Activated T-cell treated with anti-CD3 and anti-CD28 coated beads, Interleukin-2, amount 50 U/mL, for 24 hours (primary cell): ENCODE results near the gene EPN2.

Source experiments
- DNase-seq: peaks from one replicate; pipeline ENCODE4 v3.0.0-alpha.2; 2020
- H3K27ac Mint-ChIP-seq: 2 replicates; pipeline ENCODE4 v1.8.0; 2020; ENCODE audit warnings: mild to moderate bottlenecking, mixed read lengths
- H3K27me3 Mint-ChIP-seq: 2 replicates; pipeline ENCODE4 v1.8.0; 2020; ENCODE audit warnings: mixed read lengths
- H3K36me3 Mint-ChIP-seq: 2 replicates; pipeline ENCODE4 v1.8.0; 2020; ENCODE audit warnings: low read depth, mixed read lengths
- H3K4me1 Mint-ChIP-seq: 2 replicates; pipeline ENCODE4 v1.8.0; 2020; ENCODE audit warnings: low read depth, mixed read lengths
- H3K4me3 Mint-ChIP-seq: 2 replicates; pipeline ENCODE4 v1.8.0; 2020; ENCODE audit warnings: mild to moderate bottlenecking, moderate library complexity, mixed read lengths
- H3K9me3 Mint-ChIP-seq: 2 replicates; pipeline ENCODE4 v1.8.0; 2020; ENCODE audit warnings: mixed read lengths

EPN2 gene

DNA sequence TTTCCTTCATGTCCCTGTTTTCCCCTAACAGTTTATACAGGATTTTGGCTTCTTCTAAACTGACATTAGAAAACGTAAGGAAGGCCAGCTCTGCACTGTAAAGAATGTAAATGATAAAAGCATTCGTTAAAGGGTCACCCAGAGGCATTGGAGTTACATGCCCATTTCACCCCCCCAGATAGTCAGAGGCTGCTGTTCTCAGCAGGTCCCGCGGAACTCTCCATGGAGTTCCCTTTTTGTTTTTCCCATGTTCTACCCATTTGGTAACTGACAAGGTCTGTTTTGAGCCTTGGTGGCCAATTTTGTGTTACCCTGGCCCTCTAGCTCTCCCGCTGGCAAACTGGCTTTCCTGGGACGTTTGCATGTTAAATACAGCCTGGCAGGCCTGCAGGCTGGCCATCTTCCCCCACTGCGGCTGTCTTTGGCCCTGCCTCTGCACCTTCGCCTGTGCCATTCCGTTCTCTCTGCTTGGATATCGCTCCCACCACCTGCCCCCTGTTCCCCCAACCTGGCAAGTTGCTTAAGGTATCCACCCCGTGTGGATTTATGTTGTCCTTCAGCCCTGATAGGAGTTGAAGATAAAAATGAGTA is 49.7 kb downstream of the EPN2 start:
- peaks cover 20% of the 10 kb centered on the region for H3K4me1 Mint-ChIP-seq
- no peaks in the 10 kb centered on the region for H3K9me3 Mint-ChIP-seq
- no peak for DNase-seq
- no peak overlapping the region for H3K27ac Mint-ChIP-seq
- no peak overlapping the region for H3K4me3 Mint-ChIP-seq
- peaks cover 4% of the 10 kb centered on the region for H3K36me3 Mint-ChIP-seq
- H3K27me3 Mint-ChIP-seq: peaks cover 15% of the 10 kb centered on the region

GRCh38 chr17:19287651-19288050 is 50.5 kb downstream of the EPN2 start:
- no peaks in the 10 kb centered on the region for H3K9me3 Mint-ChIP-seq
- H3K27ac Mint-ChIP-seq: no peak overlapping the region
- H3K4me1 Mint-ChIP-seq: peaks cover 23% of the 10 kb centered on the region
- peaks cover 19% of the 10 kb centered on the region for H3K27me3 Mint-ChIP-seq
- peaks cover 4% of the 10 kb centered on the region for H3K36me3 Mint-ChIP-seq
- H3K4me3 Mint-ChIP-seq: no peak overlapping the region
- DNase-seq: no peak

DNA sequence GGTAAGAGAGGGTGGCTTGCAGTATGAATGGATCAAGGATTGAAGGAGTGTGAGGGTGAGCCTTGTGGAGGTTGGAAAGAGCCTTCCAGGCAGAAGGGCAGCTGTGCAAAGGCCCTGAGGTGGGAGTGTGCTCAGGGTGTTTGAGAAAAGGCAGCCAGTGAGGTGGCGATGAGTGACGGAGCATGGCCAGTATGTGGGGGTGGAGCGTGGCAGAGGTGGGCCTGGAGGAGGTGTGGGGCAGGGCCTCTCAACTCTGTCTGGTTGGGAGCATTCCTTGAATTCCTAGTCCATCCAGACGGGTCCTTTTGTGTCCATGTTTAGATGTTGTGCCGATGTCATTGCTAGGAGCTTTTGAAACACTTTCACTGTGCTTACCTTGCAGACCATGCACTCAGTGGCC is 51.3 kb downstream of the EPN2 start:
- no peak overlapping the region for H3K4me3 Mint-ChIP-seq
- H3K27ac Mint-ChIP-seq: no peak overlapping the region
- H3K4me1 Mint-ChIP-seq: peaks cover 21% of the 10 kb centered on the region
- peaks cover 19% of the 10 kb centered on the region for H3K27me3 Mint-ChIP-seq
- no peaks in the 10 kb centered on the region for H3K36me3 Mint-ChIP-seq
- DNase-seq: no peak
- H3K9me3 Mint-ChIP-seq: no peaks in the 10 kb centered on the region

DNA sequence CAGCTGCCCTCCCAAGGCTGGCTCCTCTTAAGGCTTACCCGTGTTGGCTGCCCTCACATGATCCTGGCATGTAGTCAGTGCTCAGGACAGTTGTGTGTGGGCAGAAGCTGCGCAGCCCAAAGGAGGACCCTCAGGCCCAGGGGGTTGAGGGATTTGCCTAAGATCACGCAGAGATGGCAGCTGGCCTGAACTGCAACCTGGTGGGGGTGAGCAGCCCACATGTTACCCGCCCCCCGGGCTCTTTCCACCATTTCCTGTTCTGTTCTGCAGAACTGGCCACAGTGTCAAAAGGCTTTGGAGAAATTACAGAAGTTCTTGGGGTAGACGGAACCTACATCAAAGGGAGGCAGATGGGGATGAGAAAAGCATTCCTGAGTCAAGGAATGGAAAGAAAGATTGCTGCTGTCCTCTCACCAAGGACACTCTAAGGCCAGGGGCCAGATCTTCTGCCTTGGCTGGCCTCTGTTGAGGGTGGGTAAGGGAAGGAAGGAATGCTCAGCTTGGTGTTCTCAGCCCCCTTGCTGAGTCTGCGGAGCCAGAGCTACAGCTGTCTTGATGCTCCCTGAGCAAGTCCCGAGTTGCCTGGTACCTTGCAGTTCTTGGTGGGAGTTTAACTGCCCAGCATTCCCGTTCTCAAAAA is 53.0 kb downstream of the EPN2 start:
- H3K4me3 Mint-ChIP-seq: no peak overlapping the region
- H3K27ac Mint-ChIP-seq: no peak overlapping the region
- peaks cover 19% of the 10 kb centered on the region for H3K27me3 Mint-ChIP-seq
- no peaks in the 10 kb centered on the region for H3K36me3 Mint-ChIP-seq
- H3K9me3 Mint-ChIP-seq: no peaks in the 10 kb centered on the region
- no peak for DNase-seq
- peaks cover 5% of the 10 kb centered on the region for H3K4me1 Mint-ChIP-seq

GRCh38 chr17:19291646-19292376 is 54.6 kb downstream of the EPN2 start:
- Mint-ChIP-seq H3K4me3 (no peak overlapping the region), H3K9me3 (no peaks in the 10 kb centered on the region), H3K4me1 (peaks cover 5% of the 10 kb centered on the region), H3K36me3 (no peaks in the 10 kb centered on the region), H3K27ac (no peak overlapping the region), H3K27me3 (peaks cover 19% of the 10 kb centered on the region)
- DNase-seq: no peak

- no peaks in the 10 kb centered on the region for H3K36me3 Mint-ChIP-seq
- H3K27ac Mint-ChIP-seq: no peak overlapping the region
- H3K4me1 Mint-ChIP-seq: peaks cover 5% of the 10 kb centered on the region
- no peak for DNase-seq
- no peak overlapping the region for H3K4me3 Mint-ChIP-seq
- H3K9me3 Mint-ChIP-seq: no peaks in the 10 kb centered on the region
- H3K27me3 Mint-ChIP-seq: peaks cover 19% of the 10 kb centered on the region
Observed at GRCh38 chr17:19292377-19292711, 55.2 kb downstream of the EPN2 start.

DNA sequence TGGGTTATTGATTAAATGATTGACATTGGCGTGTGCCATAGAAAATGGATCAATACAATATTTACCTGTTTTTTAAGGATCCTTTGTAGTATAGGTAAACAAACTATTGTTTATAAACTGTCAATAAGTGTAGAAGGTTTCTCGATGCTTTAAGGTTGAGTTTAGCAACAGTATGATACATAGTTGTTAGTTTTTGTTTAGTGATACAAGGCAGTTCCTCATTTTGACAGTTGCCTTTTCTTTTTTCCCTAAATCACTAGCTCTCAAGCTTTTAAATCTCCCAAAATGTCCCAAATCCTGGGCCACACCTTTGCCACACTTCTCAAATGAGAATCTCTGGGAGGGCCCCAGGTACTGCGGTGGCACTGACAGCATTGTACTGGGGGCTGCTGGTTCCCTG is 57.3 kb downstream of the EPN2 start:
- Mint-ChIP-seq H3K4me3 (no peak overlapping the region), H3K27me3 (peaks cover 16% of the 10 kb centered on the region), H3K27ac (no peak overlapping the region), H3K4me1 (peaks cover 5% of the 10 kb centered on the region), H3K9me3 (no peaks in the 10 kb centered on the region), H3K36me3 (no peaks in the 10 kb centered on the region)
- DNase-seq: no peak

- Mint-ChIP-seq H3K36me3 (no peaks in the 10 kb centered on the region), H3K4me3 (no peak overlapping the region), H3K9me3 (no peaks in the 10 kb centered on the region), H3K4me1 (peaks cover 3% of the 10 kb centered on the region), H3K27ac (no peak overlapping the region), H3K27me3 (peaks cover 10% of the 10 kb centered on the region)
- no peak for DNase-seq
Observed at GRCh38 chr17:19295473-19296135, 58.4 kb downstream of the EPN2 start.

DNA sequence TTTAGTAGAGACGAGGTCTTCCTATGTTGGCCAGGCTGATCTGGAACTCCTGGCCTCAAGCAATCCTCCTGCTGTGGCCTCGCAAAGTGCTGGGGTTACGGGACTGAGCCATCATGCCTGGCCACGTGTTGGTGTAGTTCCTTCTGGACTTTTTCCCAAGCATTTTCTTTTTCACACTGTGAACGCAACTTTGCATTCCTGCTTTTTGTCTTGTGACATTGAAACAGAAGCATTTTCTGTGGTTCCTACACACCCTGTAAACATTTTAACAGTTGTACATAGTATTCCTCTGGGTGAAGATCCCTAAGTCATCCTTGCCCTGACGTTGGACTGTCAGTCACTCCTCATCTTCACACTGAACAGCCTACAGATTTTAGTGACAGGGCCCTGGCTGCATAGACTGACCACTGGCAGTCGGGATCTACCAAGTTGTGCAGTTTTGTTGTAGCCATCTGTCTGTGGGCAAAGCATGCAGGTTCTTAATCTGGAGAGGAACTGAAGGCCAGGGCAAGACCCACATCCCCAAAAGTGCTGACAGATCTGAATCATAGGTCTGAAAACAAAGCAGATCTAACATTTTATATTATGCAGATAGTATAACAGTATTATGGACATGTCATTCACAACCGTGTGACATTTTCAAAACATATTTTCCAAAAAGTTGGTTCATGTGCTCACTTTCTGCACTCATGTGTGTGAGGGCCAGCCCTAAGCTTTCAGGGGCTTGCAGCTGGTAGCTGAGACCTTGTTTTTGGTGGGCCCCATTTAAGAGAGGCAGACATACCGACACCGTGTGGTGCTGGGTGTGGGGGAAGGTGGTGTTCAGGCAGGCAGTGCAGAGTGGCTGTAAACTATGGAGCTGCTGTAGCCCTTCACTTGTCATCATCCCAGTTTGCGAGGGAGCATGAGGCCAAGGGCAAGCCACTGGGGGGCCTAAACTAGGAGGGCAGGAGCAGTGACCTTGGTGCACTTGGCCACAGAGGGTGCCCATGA is 59.9 kb downstream of the EPN2 start:
- Mint-ChIP-seq H3K9me3 (no peaks in the 10 kb centered on the region), H3K4me1 (peaks cover 3% of the 10 kb centered on the region), H3K27me3 (peaks cover 3% of the 10 kb centered on the region), H3K36me3 (no peaks in the 10 kb centered on the region), H3K27ac (no peak overlapping the region), H3K4me3 (no peak overlapping the region)
- no peak for DNase-seq

DNA sequence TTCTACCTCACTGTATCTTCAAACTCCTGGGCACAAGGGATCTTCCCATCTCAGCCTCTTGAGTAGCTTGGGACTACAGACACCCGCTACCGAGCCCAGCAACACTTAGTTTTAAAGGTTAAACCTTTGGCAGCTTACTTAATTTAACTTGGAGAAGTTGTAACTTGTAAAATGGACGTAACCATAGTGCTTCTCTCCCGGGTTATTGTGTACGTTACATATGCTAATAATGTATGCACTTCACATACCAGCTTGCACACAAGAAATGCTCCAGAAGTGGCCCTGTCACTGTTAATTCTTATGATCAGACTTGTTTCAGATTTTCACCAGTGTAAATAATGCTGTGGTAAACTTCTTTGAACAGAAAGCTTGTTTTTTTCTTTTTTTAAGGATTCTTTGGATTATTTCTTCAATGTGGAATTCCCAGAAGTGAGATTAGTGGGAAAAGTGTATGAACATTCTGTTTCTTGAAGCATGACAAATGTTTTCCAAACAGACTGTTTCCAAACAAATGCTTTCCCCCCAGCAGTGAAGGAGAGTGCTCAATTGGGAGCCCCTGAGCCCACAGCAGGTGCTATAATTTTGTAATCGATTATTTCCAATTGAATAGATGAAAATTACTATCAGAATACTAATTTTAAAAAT is 61.5 kb downstream of the EPN2 start:
- DNase-seq: no peak
- Mint-ChIP-seq H3K36me3 (no peaks in the 10 kb centered on the region), H3K27me3 (peaks cover 9% of the 10 kb centered on the region), H3K4me3 (no peak overlapping the region), H3K9me3 (no peaks in the 10 kb centered on the region), H3K27ac (no peak overlapping the region), H3K4me1 (no peaks in the 10 kb centered on the region)

- H3K27ac Mint-ChIP-seq: no peak overlapping the region
- H3K27me3 Mint-ChIP-seq: peaks cover 12% of the 10 kb centered on the region
- no peaks in the 10 kb centered on the region for H3K36me3 Mint-ChIP-seq
- H3K4me1 Mint-ChIP-seq: no peaks in the 10 kb centered on the region
- H3K9me3 Mint-ChIP-seq: no peaks in the 10 kb centered on the region
- DNase-seq: no peak
- no peak overlapping the region for H3K4me3 Mint-ChIP-seq
Observed at GRCh38 chr17:19299214-19299747, 62.1 kb downstream of the EPN2 start.

- H3K9me3 Mint-ChIP-seq: no peaks in the 10 kb centered on the region
- H3K36me3 Mint-ChIP-seq: no peaks in the 10 kb centered on the region
- DNase-seq: no peak
- H3K27me3 Mint-ChIP-seq: peaks cover 14% of the 10 kb centered on the region
- no peaks in the 10 kb centered on the region for H3K4me1 Mint-ChIP-seq
- H3K4me3 Mint-ChIP-seq: no peak overlapping the region
- H3K27ac Mint-ChIP-seq: no peak overlapping the region
Observed at GRCh38 chr17:19299866-19300265, 62.7 kb downstream of the EPN2 start.

DNA sequence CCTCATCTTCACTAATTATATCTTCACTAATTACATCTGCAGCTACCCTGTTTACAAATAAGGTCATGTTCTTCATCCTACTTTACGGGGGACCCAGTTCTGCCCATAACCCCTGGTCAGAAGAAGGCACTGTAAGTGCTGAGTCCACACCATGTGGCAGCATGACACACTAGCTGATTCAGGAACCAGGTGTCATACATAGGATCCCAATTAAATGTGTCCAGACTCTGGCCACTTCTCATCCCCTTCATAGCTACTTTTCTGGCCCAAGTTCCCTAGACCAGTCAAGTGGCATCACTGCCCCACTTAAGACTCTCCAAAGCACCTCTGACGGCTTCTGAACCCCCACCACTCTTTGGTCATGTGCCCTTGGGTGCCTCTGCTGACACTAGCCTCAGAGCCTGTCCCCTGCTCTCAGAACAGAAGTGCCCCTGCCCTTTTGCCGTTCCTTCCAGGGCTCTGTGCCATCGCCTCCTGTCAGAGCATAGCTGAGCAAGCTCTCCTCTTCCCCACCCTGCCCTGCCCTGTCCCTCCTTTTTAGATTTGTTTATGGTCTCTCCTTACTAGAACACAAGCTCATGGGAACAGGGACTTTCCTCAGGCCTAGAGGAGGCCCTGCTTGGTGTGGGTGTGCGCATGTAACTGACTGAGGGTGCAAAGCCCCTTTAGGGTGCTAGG is 64.2 kb downstream of the EPN2 start:
- Mint-ChIP-seq H3K4me1 (peaks cover 15% of the 10 kb centered on the region), H3K27ac (no peak overlapping the region), H3K9me3 (no peaks in the 10 kb centered on the region), H3K27me3 (peaks cover 29% of the 10 kb centered on the region), H3K36me3 (no peaks in the 10 kb centered on the region), H3K4me3 (no peak overlapping the region)
- no peak for DNase-seq
